Transverse colon (tissue), 4 donors: Measurements from ENCODE around the gene MEIKIN. TPM values are rescaled to one million over a fixed set of nuclear protein-coding genes. Genes with fewer than 3 reads are reported as not detected.

Source experiments
- DNase-seq: peaks from one replicate; pipeline ENCODE4 v3.0.0-alpha.2; 2019
- H3K27ac ChIP-seq, 4 donors: fragments of 200-600 bp; sonication (generic); 2 replicates each; pipeline ENCODE4 v1.5.1; 2016 to 2018; ENCODE audit warnings: inconsistent platforms in 4 of 4
- H3K27me3 ChIP-seq: fragments of 200-600 bp; sonication (generic); 2 replicates; pipeline ENCODE4 v1.5.1; 2017; ENCODE audit warnings: inconsistent platforms
- H3K36me3 ChIP-seq, 4 donors: fragments of 200-600 bp; sonication (generic); 2 replicates each; pipeline ENCODE4 v1.5.1; 2017 to 2019; ENCODE audit warnings: inconsistent platforms in 4 of 4
- H3K4me1 ChIP-seq, 4 donors: fragments of 200-600 bp; sonication (generic); 2 replicates each; pipeline ENCODE4 v1.5.1; 2017 to 2020; ENCODE audit warnings: inconsistent platforms in 4 of 4
- H3K4me3 ChIP-seq, 4 donors: fragments of 200-600 bp; sonication (generic); 1 replicate in 1 of 4; 2 replicates in 3 of 4; pipeline versions ENCODE4 v1.5.1 to v1.6.1; 2017 to 2019; ENCODE audit warnings: inconsistent platforms in 4 of 4
- H3K9me3 ChIP-seq, 2 donors: fragments of 200-600 bp; sonication (generic); 2 replicates each; pipeline ENCODE4 v1.5.1; 2017 to 2019; ENCODE audit warnings: inconsistent platforms in 2 of 2
- CTCF ChIP-seq, 5 experiments: fragments of 200-600 bp in 3 of 5; fragments of 450-650 bp in 2 of 5; sonication (generic) in 3 of 5; IDR thresholded peaks; 1 replicate in 2 of 5; 2 replicates in 3 of 5; pipeline ENCODE4 v1.5.1; 2016 to 2017; ENCODE audit warnings: antibody characterized with exemption in 5 of 5, inconsistent platforms in 3 of 5, mild to moderate bottlenecking in 2 of 5, moderate library complexity in 1 of 5
- EP300 ChIP-seq: sonication (generic); formaldehyde crosslinking; IDR thresholded peaks from one replicate; pipeline ENCODE4 v1.6.1; 2017; ENCODE audit warnings: antibody characterized with exemption, low read depth
- POLR2A ChIP-seq: fragments of 450-650 bp; IDR thresholded peaks from one replicate; pipeline ENCODE4 v1.6.1; 2016; ENCODE audit warnings: antibody characterized with exemption, mild to moderate bottlenecking, moderate library complexity
- POLR2AphosphoS5 ChIP-seq, 3 donors: sonication (generic); formaldehyde crosslinking; IDR thresholded peaks; one replicate each; pipeline ENCODE4 v1.6.1; 2016; ENCODE audit warnings: antibody characterized with exemption in 3 of 3
- WGBS, 2 donors: methylation state at CpG; one replicate each; pipeline ENCODE4 v1.1.5; 2018; ENCODE audit warnings: low coverage in 1 of 2; 5-methylcytosine and 5-hydroxymethylcytosine counted together
- in situ Hi-C, 4 donors: fragments of 200-750 bp; cut with MboI; loops; one replicate each; pipeline versions ENCODE4 v1.15.0 to v1.15.1; 2017; ENCODE audit warnings: low sequenced_read_pairs in 3 of 4, low pct_ligation_motif_present in 1 of 4, low pct_unique_long_range_greater_than_20kb in 1 of 4
- intact Hi-C: fragments of 100-400 bp; cut with DNase I; formaldehyde crosslinking; loops from one replicate; pipeline ENCODE4 v1.15.1; 2023; ENCODE audit warnings: low total_unique reads
- total RNA-seq, 4 donors: library from RNA; depleted of rRNA; stranded (reverse); fragments of >200 nt; gene quantifications; one replicate each; pipeline ENCODE4 v1.1.0, GENCODE V29; 2016

MEIKIN gene
- total RNA-seq, 4 donors from 2014 or later, result not detected

GRCh38 chr5:131974016-131974415 lies 28.6 kb upstream of the MEIKIN start:
- Histone ChIP-seq H3K9me3 (no peaks in the 10 kb centered on the region), H3K27ac (no peak overlapping the region), H3K4me3 (no peak overlapping the region), H3K27me3 (no peaks in the 10 kb centered on the region), H3K4me1 (peaks cover 0 to 11% (median 0%) of the 10 kb centered on the region in 4 donors), H3K36me3 (no peaks in the 10 kb centered on the region)
- DNase-seq, result no peak
- 92 to 100% methylated on average over 1 of the region's 1 CpG for WGBS, 2 donors
- intact Hi-C loops, result no loop called here
- in situ Hi-C loops, result no loop called here
- TF ChIP-seq CTCF (IDR thresholded peaks at IDR 0.05), result no peak

GRCh38 chr5:131973089-131973712 lies 27.7 kb upstream of the MEIKIN start:
- no peak for TF ChIP-seq CTCF (IDR thresholded peaks at IDR 0.05)
- TF ChIP-seq POLR2AphosphoS5 (IDR thresholded peaks at IDR 0.05), result no peak
- no peak for TF ChIP-seq EP300
- TF ChIP-seq POLR2A, result no peak
- Histone ChIP-seq H3K4me3 (no peak overlapping the region), H3K27me3 (no peaks in the 10 kb centered on the region), H3K36me3 (no peaks in the 10 kb centered on the region), H3K4me1 (peaks cover 0 to 11% (median 0%) of the 10 kb centered on the region in 4 donors), H3K9me3 (no peaks in the 10 kb centered on the region), H3K27ac (no peak overlapping the region)
- in situ Hi-C loops (no loop called here), intact Hi-C loops (no loop called here)
- DNase-seq, result no peak
- WGBS, 2 donors, result 93% methylated on average over 9 of the region's 9 CpGs; no CpG with 5 or more reads in 1 of the 2 donors

GRCh38 chr5:131968396-131968954 lies 23.0 kb upstream of the MEIKIN start:
- no peak for DNase-seq
- Histone ChIP-seq H3K27me3 (no peaks in the 10 kb centered on the region), H3K4me1 (no peaks in the 10 kb centered on the region), H3K27ac (no peak overlapping the region), H3K9me3 (no peaks in the 10 kb centered on the region), H3K36me3 (no peaks in the 10 kb centered on the region), H3K4me3 (no peak overlapping the region)
- in situ Hi-C loops (no loop called here), intact Hi-C loops (no loop called here)
- TF ChIP-seq POLR2AphosphoS5 (IDR thresholded peaks at IDR 0.05) (no peak), POLR2A (no peak), CTCF (IDR thresholded peaks at IDR 0.05) (no peak)
- WGBS, 2 donors, result 82 to 84% methylated on average over 5 of the region's 5 CpGs

GRCh38 chr5:131966551-131966950 lies 21.1 kb upstream of the MEIKIN start:
- intact Hi-C loops, result no loop called here
- no peaks in the 10 kb centered on the region for H3K9me3 ChIP-seq
- no peaks in the 10 kb centered on the region for H3K4me1 ChIP-seq
- in situ Hi-C loops, result no loop called here
- H3K27me3 ChIP-seq, result no peaks in the 10 kb centered on the region
- no peak for DNase-seq
- TF ChIP-seq EP300, result no peak
- no peak for TF ChIP-seq POLR2AphosphoS5 (IDR thresholded peaks at IDR 0.05)
- TF ChIP-seq POLR2A, result no peak
- no peak for TF ChIP-seq CTCF (IDR thresholded peaks at IDR 0.05)
- no peak overlapping the region for H3K4me3 ChIP-seq
- H3K36me3 ChIP-seq, result no peaks in the 10 kb centered on the region
- no peak overlapping the region for H3K27ac ChIP-seq
- WGBS, 2 donors, result 50 to 93% methylated on average over 1 of the region's 1 CpG
